ENCODE data around the gene PPP1R9A. TPM values are rescaled to one million over a fixed set of nuclear protein-coding genes. Genes with fewer than 3 reads are reported as not detected.

Gene PPP1R9A
- total and polyA plus RNA-seq, 2 donors from 2014 or later = 2.6 to 25.7 TPM

GRCh38 chr7:95199779-95200558 is 292.6 kb downstream of the PPP1R9A start:
- TF ChIP-seq, protein P1, sequence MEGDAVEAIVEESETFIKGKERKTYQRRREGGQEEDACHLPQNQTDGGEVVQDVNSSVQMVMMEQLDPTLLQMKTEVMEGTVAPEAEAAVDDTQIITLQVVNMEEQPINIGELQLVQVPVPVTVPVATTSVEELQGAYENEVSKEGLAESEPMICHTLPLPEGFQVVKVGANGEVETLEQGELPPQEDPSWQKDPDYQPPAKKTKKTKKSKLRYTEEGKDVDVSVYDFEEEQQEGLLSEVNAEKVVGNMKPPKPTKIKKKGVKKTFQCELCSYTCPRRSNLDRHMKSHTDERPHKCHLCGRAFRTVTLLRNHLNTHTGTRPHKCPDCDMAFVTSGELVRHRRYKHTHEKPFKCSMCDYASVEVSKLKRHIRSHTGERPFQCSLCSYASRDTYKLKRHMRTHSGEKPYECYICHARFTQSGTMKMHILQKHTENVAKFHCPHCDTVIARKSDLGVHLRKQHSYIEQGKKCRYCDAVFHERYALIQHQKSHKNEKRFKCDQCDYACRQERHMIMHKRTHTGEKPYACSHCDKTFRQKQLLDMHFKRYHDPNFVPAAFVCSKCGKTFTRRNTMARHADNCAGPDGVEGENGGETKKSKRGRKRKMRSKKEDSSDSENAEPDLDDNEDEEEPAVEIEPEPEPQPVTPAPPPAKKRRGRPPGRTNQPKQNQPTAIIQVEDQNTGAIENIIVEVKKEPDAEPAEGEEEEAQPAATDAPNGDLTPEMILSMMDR (IDR thresholded peaks at IDR 0.05; ENCODE audit: borderline replicate concordance, extremely low read depth, insufficient read depth) = peak; percentile 68
- H3K9ac ChIP-seq (ENCODE audit: low read length in 3 of 3) = no peak overlapping the region
- FAIRE-seq = no peak
- intact Hi-C loops (cut with DNase I) = no loop called here
- H3K4me3 ChIP-seq (ENCODE audit: low read length in 3 of 3) = no peak overlapping the region
- no peak overlapping the region for H3K27ac ChIP-seq (ENCODE audit: low read depth in 2 of 2, low read length in 2 of 2)
- no peaks in the 10 kb centered on the region for H3K36me3 ChIP-seq (ENCODE audit: control insufficient read depth in 2 of 3, insufficient read depth in 3 of 3, low read length in 3 of 3)
- peak in 4 of 5 donors; percentile 59 to 91 (median 72) for DNase-seq
- no peaks in the 10 kb centered on the region for H3K27me3 ChIP-seq (ENCODE audit: control insufficient read depth, insufficient read depth, low read length)
- no peaks in the 10 kb centered on the region for H3K4me1 ChIP-seq (ENCODE audit: control insufficient read depth in 2 of 3, insufficient read depth in 2 of 3, low read depth in 1 of 3, low read length in 3 of 3)
- H3K9me3 ChIP-seq (ENCODE audit: control insufficient read depth in 2 of 3, insufficient read depth in 1 of 3, low read length in 3 of 3) = no peaks in the 10 kb centered on the region

DNA sequence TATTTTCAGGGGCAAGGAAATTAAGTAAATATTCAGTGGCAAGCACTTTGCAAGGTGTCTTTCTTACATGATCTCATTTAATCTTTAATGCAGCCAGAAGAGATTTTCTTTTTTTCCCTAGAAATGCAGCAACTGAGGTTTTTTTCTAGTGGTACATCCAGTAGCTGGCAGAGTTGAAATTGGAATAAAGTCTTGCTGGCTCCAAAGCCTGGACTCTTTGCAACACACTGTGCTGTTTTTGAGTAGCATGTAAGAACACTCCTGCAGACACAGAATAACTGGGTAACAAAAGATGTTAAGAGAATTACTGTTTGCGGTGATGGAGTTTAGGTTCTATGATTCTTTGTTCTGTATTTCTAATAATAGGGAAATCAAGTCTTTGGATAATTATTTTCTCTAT is 293.3 kb downstream of the PPP1R9A start:
- Histone ChIP-seq H3K4me1 (ENCODE audit: control insufficient read depth in 2 of 3, insufficient read depth in 2 of 3, low read depth in 1 of 3, low read length in 3 of 3) (no peaks in the 10 kb centered on the region), H3K4me3 (ENCODE audit: low read length in 3 of 3) (no peak overlapping the region), H3K9ac (ENCODE audit: low read length in 3 of 3) (no peak overlapping the region), H3K9me3 (ENCODE audit: control insufficient read depth in 2 of 3, insufficient read depth in 1 of 3, low read length in 3 of 3) (no peaks in the 10 kb centered on the region), H3K36me3 (ENCODE audit: control insufficient read depth in 2 of 3, insufficient read depth in 3 of 3, low read length in 3 of 3) (no peaks in the 10 kb centered on the region), H3K27me3 (ENCODE audit: control insufficient read depth, insufficient read depth, low read length) (no peaks in the 10 kb centered on the region), H3K27ac (ENCODE audit: low read depth in 2 of 2, low read length in 2 of 2) (no peak overlapping the region)
- TF ChIP-seq, protein P1 (IDR thresholded peaks at IDR 0.05; ENCODE audit: borderline replicate concordance, extremely low read depth, insufficient read depth) = no peak
- DNase-seq (no peak), FAIRE-seq (no peak)
- intact Hi-C loops (cut with DNase I) = no loop called here

DNA sequence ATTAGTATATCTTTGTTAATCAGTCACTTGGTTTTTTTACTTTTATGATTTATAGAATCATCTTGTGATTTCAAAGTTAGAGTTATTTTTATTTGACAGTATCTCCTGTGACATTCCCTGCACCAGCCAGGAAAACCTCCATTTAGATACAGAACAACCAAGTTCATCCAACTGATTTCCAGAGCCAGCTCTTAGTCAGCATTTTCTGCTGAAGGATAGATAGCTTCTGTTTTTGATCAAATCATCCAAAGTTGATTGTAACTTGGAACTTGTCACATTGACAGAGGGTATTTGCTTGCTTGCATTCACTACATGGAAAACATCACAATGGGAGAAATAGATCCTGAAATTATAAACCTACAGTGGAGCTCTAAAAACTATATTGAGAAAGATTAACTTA is 294.3 kb downstream of the PPP1R9A start:
- Histone ChIP-seq H3K9me3 (ENCODE audit: control insufficient read depth in 2 of 3, insufficient read depth in 1 of 3, low read length in 3 of 3) (no peaks in the 10 kb centered on the region), H3K36me3 (ENCODE audit: control insufficient read depth in 2 of 3, insufficient read depth in 3 of 3, low read length in 3 of 3) (no peaks in the 10 kb centered on the region), H3K4me1 (ENCODE audit: control insufficient read depth in 2 of 3, insufficient read depth in 2 of 3, low read depth in 1 of 3, low read length in 3 of 3) (no peaks in the 10 kb centered on the region), H3K9ac (ENCODE audit: low read length in 3 of 3) (no peak overlapping the region), H3K4me3 (ENCODE audit: low read length in 3 of 3) (no peak overlapping the region), H3K27ac (ENCODE audit: low read depth in 2 of 2, low read length in 2 of 2) (no peak overlapping the region), H3K27me3 (ENCODE audit: control insufficient read depth, insufficient read depth, low read length) (no peaks in the 10 kb centered on the region)
- intact Hi-C loops (cut with DNase I) = no loop called here
- TF ChIP-seq, protein P1 (IDR thresholded peaks at IDR 0.05; ENCODE audit: borderline replicate concordance, extremely low read depth, insufficient read depth) = no peak
- FAIRE-seq (no peak), DNase-seq (no peak)
